Measurements from ENCODE around the gene MYO6.
A peak's percentile ranks its signal among the peaks of the same experiment; 100 is the strongest.

The MYO6 gene

GRCh38 chr6:75748003-75748742, 866 bp upstream of the MYO6 start:
- H3K27me3 Mint-ChIP-seq = peaks cover 10% of the 10 kb centered on the region
- DNase-seq (ENCODE audit: low spot score in 2 of 2) (no peak), ATAC-seq (replicated peaks; ENCODE audit: extremely low read depth, poor library complexity, severe bottlenecking) (no peak)
- peak overlapping the region; percentile 95 for H3K4me3 Mint-ChIP-seq
- peaks cover 6% of the 10 kb centered on the region for H3K4me1 Mint-ChIP-seq
- no peaks in the 10 kb centered on the region for H3K9me3 Mint-ChIP-seq
- H3K27ac Mint-ChIP-seq (ENCODE audit: low read depth) = peak overlapping the region; percentile 42
- peaks cover 2% of the 10 kb centered on the region for H3K36me3 Mint-ChIP-seq (ENCODE audit: insufficient read depth)

GRCh38 chr6:75751443-75751842, 2.4 kb downstream of the MYO6 start:
- peaks cover 2% of the 10 kb centered on the region for H3K36me3 Mint-ChIP-seq (ENCODE audit: insufficient read depth)
- H3K4me3 Mint-ChIP-seq = peak overlapping the region; percentile 95
- H3K4me1 Mint-ChIP-seq = peaks cover 6% of the 10 kb centered on the region
- ATAC-seq (replicated peaks; ENCODE audit: extremely low read depth, poor library complexity, severe bottlenecking) (no peak), DNase-seq (ENCODE audit: low spot score in 2 of 2) (no peak)
- peaks cover 2% of the 10 kb centered on the region for H3K27me3 Mint-ChIP-seq
- no peaks in the 10 kb centered on the region for H3K9me3 Mint-ChIP-seq
- H3K27ac Mint-ChIP-seq (ENCODE audit: low read depth) = no peak overlapping the region

GRCh38 chr6:75752365-75752764, 3.3 kb downstream of the MYO6 start:
- H3K4me3 Mint-ChIP-seq = no peak overlapping the region
- no peaks in the 10 kb centered on the region for H3K27me3 Mint-ChIP-seq
- peaks cover 6% of the 10 kb centered on the region for H3K4me1 Mint-ChIP-seq
- no peaks in the 10 kb centered on the region for H3K9me3 Mint-ChIP-seq
- peaks cover 2% of the 10 kb centered on the region for H3K36me3 Mint-ChIP-seq (ENCODE audit: insufficient read depth)
- ATAC-seq (replicated peaks; ENCODE audit: extremely low read depth, poor library complexity, severe bottlenecking) (no peak), DNase-seq (ENCODE audit: low spot score in 2 of 2) (no peak)
- no peak overlapping the region for H3K27ac Mint-ChIP-seq (ENCODE audit: low read depth)

GRCh38 chr6:75755704-75756103, 6.7 kb downstream of the MYO6 start:
- no peaks in the 10 kb centered on the region for H3K27me3 Mint-ChIP-seq
- H3K4me3 Mint-ChIP-seq = no peak overlapping the region
- no peak for DNase-seq (ENCODE audit: low spot score in 2 of 2)

GRCh38 chr6:75757295-75757694, 8.3 kb downstream of the MYO6 start:
- Mint-ChIP-seq H3K4me3 (no peak overlapping the region), H3K27ac (ENCODE audit: low read depth) (no peak overlapping the region), H3K9me3 (no peaks in the 10 kb centered on the region), H3K27me3 (no peaks in the 10 kb centered on the region), H3K36me3 (ENCODE audit: insufficient read depth) (peaks cover 2% of the 10 kb centered on the region), H3K4me1 (peaks cover 6% of the 10 kb centered on the region)
- DNase-seq (ENCODE audit: low spot score in 2 of 2) (no peak), ATAC-seq (replicated peaks; ENCODE audit: extremely low read depth, poor library complexity, severe bottlenecking) (no peak)

More at GRCh38 chr6:75755704-75756103, 6.7 kb downstream of the MYO6 start:
- H3K36me3 Mint-ChIP-seq (ENCODE audit: insufficient read depth) = peaks cover 2% of the 10 kb centered on the region
- H3K9me3 Mint-ChIP-seq = no peaks in the 10 kb centered on the region
- no peak for ATAC-seq (replicated peaks; ENCODE audit: extremely low read depth, poor library complexity, severe bottlenecking)
- peaks cover 6% of the 10 kb centered on the region for H3K4me1 Mint-ChIP-seq
- no peak overlapping the region for H3K27ac Mint-ChIP-seq (ENCODE audit: low read depth)

- Mint-ChIP-seq H3K4me1 (peaks cover 6% of the 10 kb centered on the region), H3K4me3 (no peak overlapping the region), H3K27ac (ENCODE audit: low read depth) (no peak overlapping the region), H3K9me3 (no peaks in the 10 kb centered on the region), H3K27me3 (no peaks in the 10 kb centered on the region), H3K36me3 (ENCODE audit: insufficient read depth) (peaks cover 3% of the 10 kb centered on the region)
- ATAC-seq (replicated peaks; ENCODE audit: extremely low read depth, poor library complexity, severe bottlenecking) (no peak), DNase-seq (ENCODE audit: low spot score in 2 of 2) (no peak)
Measured at GRCh38 chr6:75758061-75758460, 9.0 kb downstream of the MYO6 start.

- peaks cover 6% of the 10 kb centered on the region for H3K4me1 Mint-ChIP-seq
- no peaks in the 10 kb centered on the region for H3K9me3 Mint-ChIP-seq
- no peak for DNase-seq (ENCODE audit: low spot score in 2 of 2)
- no peak for ATAC-seq (replicated peaks; ENCODE audit: extremely low read depth, poor library complexity, severe bottlenecking)
- no peaks in the 10 kb centered on the region for H3K27me3 Mint-ChIP-seq
- peak overlapping the region; percentile 35 for H3K27ac Mint-ChIP-seq (ENCODE audit: low read depth)
- H3K4me3 Mint-ChIP-seq = no peak overlapping the region
- peaks cover 3% of the 10 kb centered on the region for H3K36me3 Mint-ChIP-seq (ENCODE audit: insufficient read depth)
Measured at GRCh38 chr6:75759207-75759606, 10.2 kb downstream of the MYO6 start.

GRCh38 chr6:75760320-75760719, 11.3 kb downstream of the MYO6 start:
- ATAC-seq (replicated peaks; ENCODE audit: extremely low read depth, poor library complexity, severe bottlenecking) (no peak), DNase-seq (ENCODE audit: low spot score in 2 of 2) (no peak)
- Mint-ChIP-seq H3K9me3 (no peaks in the 10 kb centered on the region), H3K36me3 (ENCODE audit: insufficient read depth) (peaks cover 3% of the 10 kb centered on the region), H3K4me1 (peaks cover 6% of the 10 kb centered on the region), H3K27ac (ENCODE audit: low read depth) (no peak overlapping the region), H3K4me3 (no peak overlapping the region), H3K27me3 (no peaks in the 10 kb centered on the region)

- peaks cover 3% of the 10 kb centered on the region for H3K36me3 Mint-ChIP-seq (ENCODE audit: insufficient read depth)
- peaks cover 6% of the 10 kb centered on the region for H3K4me1 Mint-ChIP-seq
- DNase-seq (ENCODE audit: low spot score in 2 of 2) (no peak), ATAC-seq (replicated peaks; ENCODE audit: extremely low read depth, poor library complexity, severe bottlenecking) (no peak)
- no peaks in the 10 kb centered on the region for H3K27me3 Mint-ChIP-seq
- H3K9me3 Mint-ChIP-seq = no peaks in the 10 kb centered on the region
- H3K4me3 Mint-ChIP-seq = no peak overlapping the region
- no peak overlapping the region for H3K27ac Mint-ChIP-seq (ENCODE audit: low read depth)
Measured at GRCh38 chr6:75761489-75761888, 12.4 kb downstream of the MYO6 start.

- Mint-ChIP-seq H3K9me3 (no peaks in the 10 kb centered on the region), H3K4me3 (no peak overlapping the region), H3K36me3 (ENCODE audit: insufficient read depth) (peaks cover 3% of the 10 kb centered on the region), H3K27ac (ENCODE audit: low read depth) (no peak overlapping the region), H3K27me3 (no peaks in the 10 kb centered on the region), H3K4me1 (peaks cover 6% of the 10 kb centered on the region)
- ATAC-seq (replicated peaks; ENCODE audit: extremely low read depth, poor library complexity, severe bottlenecking) (no peak), DNase-seq (ENCODE audit: low spot score in 2 of 2) (no peak)
Measured at GRCh38 chr6:75762063-75762462, 13.0 kb downstream of the MYO6 start.

- ATAC-seq (replicated peaks; ENCODE audit: extremely low read depth, poor library complexity, severe bottlenecking) (no peak), DNase-seq (ENCODE audit: low spot score in 2 of 2) (no peak)
- Mint-ChIP-seq H3K27ac (ENCODE audit: low read depth) (no peak overlapping the region), H3K9me3 (no peaks in the 10 kb centered on the region), H3K27me3 (no peaks in the 10 kb centered on the region), H3K4me1 (peaks cover 5% of the 10 kb centered on the region), H3K4me3 (no peak overlapping the region), H3K36me3 (ENCODE audit: insufficient read depth) (peaks cover 1% of the 10 kb centered on the region)
Measured at GRCh38 chr6:75766387-75766786, 17.3 kb downstream of the MYO6 start.

- ATAC-seq (replicated peaks; ENCODE audit: extremely low read depth, poor library complexity, severe bottlenecking) = no peak
- Mint-ChIP-seq H3K9me3 (no peaks in the 10 kb centered on the region), H3K27ac (ENCODE audit: low read depth) (no peak overlapping the region), H3K4me1 (peaks cover 5% of the 10 kb centered on the region), H3K4me3 (no peak overlapping the region), H3K36me3 (ENCODE audit: insufficient read depth) (peaks cover 2% of the 10 kb centered on the region), H3K27me3 (no peaks in the 10 kb centered on the region)
- DNase-seq (ENCODE audit: low spot score in 2 of 2) = no peak
Measured at GRCh38 chr6:75770844-75771243, 21.8 kb downstream of the MYO6 start.

- no peak for ATAC-seq (replicated peaks; ENCODE audit: extremely low read depth, poor library complexity, severe bottlenecking)
- Mint-ChIP-seq H3K4me1 (no peaks in the 10 kb centered on the region), H3K9me3 (no peaks in the 10 kb centered on the region), H3K27me3 (no peaks in the 10 kb centered on the region), H3K4me3 (no peak overlapping the region), H3K36me3 (ENCODE audit: insufficient read depth) (peaks cover 4% of the 10 kb centered on the region), H3K27ac (ENCODE audit: low read depth) (no peak overlapping the region)
- no peak for DNase-seq (ENCODE audit: low spot score in 2 of 2)
Measured at GRCh38 chr6:75775219-75775618, 26.2 kb downstream of the MYO6 start.
